SK-N-SH treated with all-trans-retinoic acid at 6 μM for 48 hours (cell line): ENCODE data around the gene RNF208.

ENCODE experiments used
- ATAC-seq: fragments of 200-7000 bp; cut with Tn5 transposase; 3 replicates; pipeline ENCODE4 v1.9.1; 2020; ENCODE audit warnings: mild to moderate bottlenecking, moderate library complexity
- BACH2 ChIP-seq: fragments of 250-450 bp; sonication (Bioruptor Pico); IDR thresholded peaks from 2 replicates; pipeline ENCODE4 v1.9.0; 2021; ENCODE audit warnings: mild to moderate bottlenecking, borderline replicate concordance
- CSDC2 ChIP-seq: fragments of 250-450 bp; sonication (Bioruptor Pico); IDR thresholded peaks from 2 replicates; pipeline ENCODE4 v1.5.0; 2020; ENCODE audit warnings: mild to moderate bottlenecking, moderate library complexity
- ESRRG ChIP-seq: fragments of 250-450 bp; sonication (Bioruptor Pico); IDR thresholded peaks from 2 replicates; pipeline ENCODE4 v1.6.1; 2021; ENCODE audit warnings: mild to moderate bottlenecking
- GLIS3 ChIP-seq: fragments of 250-450 bp; sonication (Bioruptor Pico); IDR thresholded peaks from 2 replicates; pipeline ENCODE4 v1.5.0; 2020; ENCODE audit warnings: mild to moderate bottlenecking, moderate library complexity
- ISL1 ChIP-seq: fragments of 250-450 bp; sonication (Bioruptor Pico); IDR thresholded peaks from 2 replicates; pipeline ENCODE4 v2.1.2; 2022; ENCODE audit warnings: mild to moderate bottlenecking, moderate library complexity
- OSR1 ChIP-seq: fragments of 250-450 bp; sonication (Bioruptor Pico); IDR thresholded peaks from 2 replicates; pipeline ENCODE4 v1.8.0; 2022; ENCODE audit warnings: moderate library complexity, mild to moderate bottlenecking, inconsistent platforms
- PPARA ChIP-seq: fragments of 250-450 bp; sonication (Bioruptor Pico); IDR thresholded peaks from 2 replicates; pipeline ENCODE4 v1.5.0; 2020; ENCODE audit warnings: mild to moderate bottlenecking, borderline replicate concordance
- SNAI2 ChIP-seq: fragments of 250-450 bp; sonication (Bioruptor Pico); IDR thresholded peaks from 2 replicates; pipeline ENCODE4 v1.5.0; 2020; ENCODE audit warnings: mild to moderate bottlenecking, moderate library complexity
- ZC3H10 ChIP-seq: fragments of 250-450 bp; sonication (Bioruptor Pico); IDR thresholded peaks from 2 replicates; pipeline ENCODE4 v1.5.1; 2021; ENCODE audit warnings: mild to moderate bottlenecking, moderate library complexity
- ZFP3 ChIP-seq: fragments of 250-450 bp; sonication (Bioruptor Pico); IDR thresholded peaks from 2 replicates; pipeline ENCODE4 v1.5.0; 2020; ENCODE audit warnings: mild to moderate bottlenecking, moderate library complexity
- ZFP30 ChIP-seq: fragments of 450-650 bp; formaldehyde crosslinking; IDR thresholded peaks from 2 replicates; pipeline ENCODE4 v1.5.0; 2022; ENCODE audit warnings: mild to moderate bottlenecking, moderate library complexity
- ZNF565 ChIP-seq: fragments of 450-650 bp; formaldehyde crosslinking; conservative IDR thresholded peaks from 2 replicates; pipeline ENCODE4 v1.5.0; 2020; ENCODE audit warnings: low read depth, mild to moderate bottlenecking, moderate library complexity
- ZNF70 ChIP-seq: fragments of 450-650 bp; formaldehyde crosslinking; IDR thresholded peaks from 2 replicates; pipeline ENCODE4 v1.5.0; 2020; ENCODE audit warnings: mild to moderate bottlenecking, moderate library complexity
- TF ChIP-seq, protein P1 (sequence below): fragments of 250-450 bp; sonication (Bioruptor Pico); IDR thresholded peaks from 2 replicates; pipeline ENCODE4 v1.8.0; 2021; ENCODE audit warnings: low read depth, mild to moderate bottlenecking, moderate library complexity, borderline replicate concordance
- TF ChIP-seq, protein P2 (sequence below): fragments of 250-450 bp; sonication (Bioruptor Pico); IDR thresholded peaks from 2 replicates; pipeline ENCODE4 v1.5.1; 2020; ENCODE audit warnings: low read depth, mild to moderate bottlenecking, moderate library complexity
- TF ChIP-seq, protein P3 (sequence below): fragments of 250-450 bp; sonication (Bioruptor Pico); IDR thresholded peaks from 2 replicates; pipeline ENCODE4 v1.5.0; 2020; ENCODE audit warnings: mild to moderate bottlenecking, moderate library complexity
- TF ChIP-seq, protein P4 (sequence below): fragments of 250-450 bp; sonication (Bioruptor Pico); IDR thresholded peaks from 2 replicates; pipeline ENCODE4 v1.8.0; 2020; ENCODE audit warnings: mild to moderate bottlenecking, moderate library complexity, borderline replicate concordance

RNF208 gene

DNA sequence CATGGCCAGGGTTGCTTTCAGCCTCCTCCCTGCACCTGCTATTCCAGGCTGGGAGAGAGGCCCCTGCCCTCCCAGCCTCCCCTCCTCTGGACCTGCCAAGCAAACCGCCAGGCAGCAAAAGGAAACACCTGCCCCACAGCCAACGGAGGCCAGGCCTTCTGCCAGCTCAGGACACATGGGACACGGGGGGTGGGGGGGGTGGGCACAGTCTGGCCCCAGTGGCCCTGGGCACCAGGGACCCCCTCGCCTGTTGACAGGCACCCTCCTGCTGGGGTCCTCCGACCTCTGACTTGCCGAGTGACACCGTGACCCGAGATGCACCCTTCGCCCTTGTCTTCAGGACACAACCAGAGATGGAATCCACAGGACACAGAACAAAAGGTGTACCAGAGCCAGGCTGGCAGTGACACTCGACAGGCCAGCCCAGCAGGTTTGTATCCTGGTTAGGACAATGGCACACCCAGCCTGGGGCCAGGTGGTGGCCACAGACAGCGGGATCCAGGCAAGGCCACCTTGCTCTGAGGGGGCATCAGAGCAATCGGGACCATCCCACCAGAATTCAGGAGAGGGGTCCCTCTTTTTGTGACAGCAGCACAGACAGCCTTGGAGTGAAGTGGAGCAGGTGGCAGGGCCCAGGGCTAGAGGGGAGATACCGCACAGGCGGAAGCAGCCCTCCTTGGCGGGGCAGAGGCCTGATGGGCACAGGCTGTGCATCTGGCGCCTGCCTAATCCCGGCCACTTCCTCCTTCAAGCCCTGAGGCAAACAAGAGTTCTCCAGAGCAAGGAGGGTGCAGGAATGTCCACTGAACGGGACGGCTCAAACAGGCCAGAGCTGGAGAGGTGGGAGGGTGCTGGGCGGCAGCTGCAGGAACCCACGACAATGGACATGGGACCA is 48.9 kb downstream of the RNF208 start (continued):
- TF ChIP-seq, protein P1, sequence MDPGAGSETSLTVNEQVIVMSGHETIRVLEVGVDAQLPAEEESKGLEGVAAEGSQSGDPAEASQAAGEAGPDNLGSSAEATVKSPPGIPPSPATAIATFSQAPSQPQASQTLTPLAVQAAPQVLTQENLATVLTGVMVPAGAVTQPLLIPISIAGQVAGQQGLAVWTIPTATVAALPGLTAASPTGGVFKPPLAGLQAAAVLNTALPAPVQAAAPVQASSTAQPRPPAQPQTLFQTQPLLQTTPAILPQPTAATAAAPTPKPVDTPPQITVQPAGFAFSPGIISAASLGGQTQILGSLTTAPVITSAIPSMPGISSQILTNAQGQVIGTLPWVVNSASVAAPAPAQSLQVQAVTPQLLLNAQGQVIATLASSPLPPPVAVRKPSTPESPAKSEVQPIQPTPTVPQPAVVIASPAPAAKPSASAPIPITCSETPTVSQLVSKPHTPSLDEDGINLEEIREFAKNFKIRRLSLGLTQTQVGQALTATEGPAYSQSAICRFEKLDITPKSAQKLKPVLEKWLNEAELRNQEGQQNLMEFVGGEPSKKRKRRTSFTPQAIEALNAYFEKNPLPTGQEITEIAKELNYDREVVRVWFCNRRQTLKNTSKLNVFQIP (CRISPR knock-in tag), result no peak
- no peak for TF ChIP-seq CSDC2 (CRISPR knock-in tag)
- TF ChIP-seq, protein P2, sequence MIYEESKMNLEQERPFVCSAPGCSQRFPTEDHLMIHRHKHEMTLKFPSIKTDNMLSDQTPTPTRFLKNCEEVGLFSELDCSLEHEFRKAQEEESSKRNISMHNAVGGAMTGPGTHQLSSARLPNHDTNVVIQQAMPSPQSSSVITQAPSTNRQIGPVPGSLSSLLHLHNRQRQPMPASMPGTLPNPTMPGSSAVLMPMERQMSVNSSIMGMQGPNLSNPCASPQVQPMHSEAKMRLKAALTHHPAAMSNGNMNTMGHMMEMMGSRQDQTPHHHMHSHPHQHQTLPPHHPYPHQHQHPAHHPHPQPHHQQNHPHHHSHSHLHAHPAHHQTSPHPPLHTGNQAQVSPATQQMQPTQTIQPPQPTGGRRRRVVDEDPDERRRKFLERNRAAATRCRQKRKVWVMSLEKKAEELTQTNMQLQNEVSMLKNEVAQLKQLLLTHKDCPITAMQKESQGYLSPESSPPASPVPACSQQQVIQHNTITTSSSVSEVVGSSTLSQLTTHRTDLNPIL (CRISPR knock-in tag), result no peak
- TF ChIP-seq GLIS3 (CRISPR knock-in tag), result no peak
- TF ChIP-seq ZNF70 (CRISPR knock-in tag), result no peak
- no peak for TF ChIP-seq ZFP30
- no peak for TF ChIP-seq PPARA
- no peak for TF ChIP-seq ISL1 (CRISPR knock-in tag)
- no peak for TF ChIP-seq ZC3H10
- no peak for TF ChIP-seq SNAI2
- TF ChIP-seq, all 23 proteins: peak for 0

DNA sequence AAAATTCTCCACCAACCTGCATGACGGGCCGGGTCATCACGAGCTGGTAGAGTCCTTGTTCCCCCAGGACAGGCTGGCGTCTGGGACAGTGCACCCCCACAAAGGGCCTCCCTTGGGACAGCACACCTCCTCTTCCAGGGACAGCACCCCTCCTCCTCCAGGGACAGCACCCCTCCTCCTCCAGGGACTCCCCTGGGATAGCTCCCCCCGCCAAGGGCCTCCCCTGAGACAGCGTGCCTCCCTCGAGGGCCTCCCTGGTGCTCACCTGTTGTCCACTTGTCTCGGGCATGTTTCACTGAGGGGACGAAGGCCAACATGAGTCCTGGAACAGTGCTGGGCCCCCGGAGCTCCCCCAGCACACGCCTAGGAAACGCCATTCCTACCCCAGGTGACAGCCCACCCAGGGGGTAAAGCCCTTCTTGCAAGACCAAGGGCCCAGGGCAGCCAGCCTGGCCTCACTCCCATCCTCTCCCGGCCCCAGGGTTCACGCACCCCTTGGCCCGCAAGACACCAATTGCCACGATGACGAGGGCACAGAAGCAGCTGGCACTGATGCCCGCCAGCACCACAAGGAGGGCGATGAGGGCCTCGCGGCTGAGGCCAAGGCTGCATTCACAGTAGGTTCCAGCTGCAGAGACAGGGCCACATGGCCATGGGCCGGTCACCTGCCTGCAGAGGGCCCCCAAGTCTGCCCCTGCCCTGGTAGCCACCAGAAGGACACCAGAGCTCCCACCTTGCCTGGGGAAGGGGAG is 50.7 kb downstream of the RNF208 start:
- TF ChIP-seq CSDC2 (CRISPR knock-in tag), result no peak
- no peak for TF ChIP-seq ZNF565 (CRISPR knock-in tag)
- no peak for TF ChIP-seq BACH2
- TF ChIP-seq, protein P1 (CRISPR knock-in tag), result no peak
- TF ChIP-seq OSR1, result no peak
- TF ChIP-seq PPARA, result no peak
- TF ChIP-seq ZFP3 (CRISPR knock-in tag), result no peak
- TF ChIP-seq ZC3H10, result no peak
- TF ChIP-seq, protein P2 (CRISPR knock-in tag), result no peak
- TF ChIP-seq ESRRG (CRISPR knock-in tag), result no peak
- no peak for TF ChIP-seq ISL1 (CRISPR knock-in tag)
- TF ChIP-seq, protein P3, sequence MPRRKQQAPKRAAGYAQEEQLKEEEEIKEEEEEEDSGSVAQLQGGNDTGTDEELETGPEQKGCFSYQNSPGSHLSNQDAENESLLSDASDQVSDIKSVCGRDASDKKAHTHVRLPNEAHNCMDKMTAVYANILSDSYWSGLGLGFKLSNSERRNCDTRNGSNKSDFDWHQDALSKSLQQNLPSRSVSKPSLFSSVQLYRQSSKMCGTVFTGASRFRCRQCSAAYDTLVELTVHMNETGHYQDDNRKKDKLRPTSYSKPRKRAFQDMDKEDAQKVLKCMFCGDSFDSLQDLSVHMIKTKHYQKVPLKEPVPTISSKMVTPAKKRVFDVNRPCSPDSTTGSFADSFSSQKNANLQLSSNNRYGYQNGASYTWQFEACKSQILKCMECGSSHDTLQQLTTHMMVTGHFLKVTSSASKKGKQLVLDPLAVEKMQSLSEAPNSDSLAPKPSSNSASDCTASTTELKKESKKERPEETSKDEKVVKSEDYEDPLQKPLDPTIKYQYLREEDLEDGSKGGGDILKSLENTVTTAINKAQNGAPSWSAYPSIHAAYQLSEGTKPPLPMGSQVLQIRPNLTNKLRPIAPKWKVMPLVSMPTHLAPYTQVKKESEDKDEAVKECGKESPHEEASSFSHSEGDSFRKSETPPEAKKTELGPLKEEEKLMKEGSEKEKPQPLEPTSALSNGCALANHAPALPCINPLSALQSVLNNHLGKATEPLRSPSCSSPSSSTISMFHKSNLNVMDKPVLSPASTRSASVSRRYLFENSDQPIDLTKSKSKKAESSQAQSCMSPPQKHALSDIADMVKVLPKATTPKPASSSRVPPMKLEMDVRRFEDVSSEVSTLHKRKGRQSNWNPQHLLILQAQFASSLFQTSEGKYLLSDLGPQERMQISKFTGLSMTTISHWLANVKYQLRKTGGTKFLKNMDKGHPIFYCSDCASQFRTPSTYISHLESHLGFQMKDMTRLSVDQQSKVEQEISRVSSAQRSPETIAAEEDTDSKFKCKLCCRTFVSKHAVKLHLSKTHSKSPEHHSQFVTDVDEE (CRISPR knock-in tag), result no peak
- TF ChIP-seq, protein P4, sequence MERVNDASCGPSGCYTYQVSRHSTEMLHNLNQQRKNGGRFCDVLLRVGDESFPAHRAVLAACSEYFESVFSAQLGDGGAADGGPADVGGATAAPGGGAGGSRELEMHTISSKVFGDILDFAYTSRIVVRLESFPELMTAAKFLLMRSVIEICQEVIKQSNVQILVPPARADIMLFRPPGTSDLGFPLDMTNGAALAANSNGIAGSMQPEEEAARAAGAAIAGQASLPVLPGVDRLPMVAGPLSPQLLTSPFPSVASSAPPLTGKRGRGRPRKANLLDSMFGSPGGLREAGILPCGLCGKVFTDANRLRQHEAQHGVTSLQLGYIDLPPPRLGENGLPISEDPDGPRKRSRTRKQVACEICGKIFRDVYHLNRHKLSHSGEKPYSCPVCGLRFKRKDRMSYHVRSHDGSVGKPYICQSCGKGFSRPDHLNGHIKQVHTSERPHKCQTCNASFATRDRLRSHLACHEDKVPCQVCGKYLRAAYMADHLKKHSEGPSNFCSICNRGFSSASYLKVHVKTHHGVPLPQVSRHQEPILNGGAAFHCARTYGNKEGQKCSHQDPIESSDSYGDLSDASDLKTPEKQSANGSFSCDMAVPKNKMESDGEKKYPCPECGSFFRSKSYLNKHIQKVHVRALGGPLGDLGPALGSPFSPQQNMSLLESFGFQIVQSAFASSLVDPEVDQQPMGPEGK, result no peak
- no peak for TF ChIP-seq GLIS3 (CRISPR knock-in tag)
- ATAC-seq, result no peak
